Tibial nerve (tissue), 3 donors: Measurements from ENCODE around the gene CEP104.

Experiments
- CTCF ChIP-seq, 5 experiments: fragments of 200-600 bp in 3 of 5; fragments of 450-650 bp in 2 of 5; sonication (generic) in 3 of 5; IDR thresholded peaks; one replicate each; pipeline ENCODE4 v1.5.1; 2016 to 2019; ENCODE audit warnings: antibody characterized with exemption in 5 of 5, mild to moderate bottlenecking in 3 of 5, moderate library complexity in 2 of 5
- POLR2A ChIP-seq, 2 donors: fragments of 450-650 bp; IDR thresholded peaks; one replicate each; pipeline ENCODE4 v1.6.1; 2017; ENCODE audit warnings: antibody characterized with exemption in 2 of 2, mild to moderate bottlenecking in 2 of 2, moderate library complexity in 2 of 2

- TF ChIP-seq CTCF (IDR thresholded peaks at IDR 0.05) = no peak
- TF ChIP-seq POLR2A (IDR thresholded peaks at IDR 0.05) = no peak
Measured at GRCh38 chr1:3821908-3822307, 35.1 kb downstream of the CEP104 start.
